COLO668 (cell line): Measurements from ENCODE around the gene TGFBI.

Source experiments
- DNase-seq: peaks from one replicate; lab custom pipeline; 2025; ENCODE audit not compliant: unreplicated experiment; lab: John Stamatoyannopoulos, UW

Gene TGFBI

DNA sequence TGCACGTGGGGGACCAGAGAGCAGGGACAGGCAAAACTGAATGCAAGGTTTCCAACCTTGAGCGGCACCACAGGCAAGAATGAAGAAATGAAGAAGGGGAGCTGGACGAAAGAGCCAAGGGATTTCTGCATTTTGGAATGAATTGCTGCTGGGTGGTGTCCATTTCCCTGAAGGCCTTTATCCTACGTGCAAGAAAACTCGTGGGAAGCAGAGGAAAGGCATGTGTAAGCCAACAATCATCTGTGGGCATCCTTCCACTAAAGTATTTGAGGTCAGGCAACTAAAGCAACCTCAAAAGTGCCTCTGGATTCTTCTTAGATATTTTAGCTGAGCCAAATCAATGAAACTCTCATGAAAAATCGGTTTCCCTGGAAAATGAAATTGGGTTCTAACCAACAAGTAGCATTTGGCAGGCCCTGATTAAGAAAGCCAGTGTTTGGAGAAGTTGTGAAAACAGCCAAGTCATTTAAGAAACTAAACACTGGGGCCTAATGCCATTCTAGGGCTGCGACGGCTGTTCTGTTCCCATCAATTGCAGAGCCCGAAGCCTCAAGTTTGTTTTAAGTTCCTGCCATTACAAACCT is 4.7 kb upstream of the TGFBI start:
- DNase-seq: no peak

DNA sequence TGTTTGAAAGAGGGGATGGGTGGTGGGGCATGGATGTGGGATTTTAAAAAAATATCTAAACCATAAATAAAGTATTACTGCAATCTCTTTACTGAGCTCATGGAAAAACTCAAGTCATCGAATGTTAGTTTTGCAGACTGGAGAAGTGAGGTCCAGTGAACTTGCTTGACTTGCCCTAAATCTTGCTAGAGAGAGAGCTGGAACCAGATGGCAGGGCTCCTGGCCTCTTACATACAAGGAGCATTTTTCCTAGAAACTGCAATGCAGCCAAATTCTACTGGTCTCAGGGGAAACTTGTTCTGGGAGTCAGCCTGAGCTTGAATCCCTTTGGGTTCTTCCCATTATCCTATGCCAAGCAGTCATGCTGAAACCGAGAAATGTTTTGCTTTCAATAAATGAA is 2.9 kb upstream of the TGFBI start:
- no peak for DNase-seq

DNA sequence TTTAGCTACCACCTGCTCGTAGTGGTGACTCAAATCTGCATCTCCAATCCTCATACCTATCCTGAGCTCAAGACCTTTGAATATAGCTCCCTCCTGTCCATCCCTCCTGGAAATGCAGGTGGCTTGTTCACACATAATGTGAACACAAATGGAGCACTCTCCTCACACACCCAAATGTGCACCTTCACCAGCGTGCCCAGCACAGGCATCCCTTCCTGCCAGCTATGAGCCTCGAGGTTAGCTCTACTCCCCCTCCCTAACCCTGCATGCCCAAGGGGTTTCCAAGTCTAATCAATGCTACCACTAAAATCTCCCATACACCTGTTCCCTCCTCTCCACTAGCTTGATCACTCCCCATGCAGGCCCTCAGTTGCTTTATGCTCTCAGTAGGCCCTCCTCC is 2.2 kb upstream of the TGFBI start:
- no peak for DNase-seq

DNA sequence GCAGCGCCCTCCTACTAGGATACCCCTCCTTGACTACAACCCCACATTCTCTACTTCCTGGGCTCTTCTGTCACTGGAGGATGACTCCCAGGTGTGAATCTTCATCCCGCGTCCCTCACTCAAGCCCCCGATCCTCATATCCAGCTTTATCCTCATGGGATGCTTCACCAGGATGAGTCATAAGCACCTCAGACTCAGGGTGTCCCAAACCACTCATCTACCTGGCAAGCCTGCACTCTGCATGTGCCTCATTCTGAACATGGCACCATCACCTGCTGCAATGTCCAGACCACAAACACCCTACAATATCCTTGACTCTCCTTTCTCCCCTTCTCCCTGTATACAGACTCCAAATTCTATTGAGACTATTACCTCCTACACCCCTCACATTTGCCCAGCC is 1.5 kb upstream of the TGFBI start:
- DNase-seq: no peak

DNA sequence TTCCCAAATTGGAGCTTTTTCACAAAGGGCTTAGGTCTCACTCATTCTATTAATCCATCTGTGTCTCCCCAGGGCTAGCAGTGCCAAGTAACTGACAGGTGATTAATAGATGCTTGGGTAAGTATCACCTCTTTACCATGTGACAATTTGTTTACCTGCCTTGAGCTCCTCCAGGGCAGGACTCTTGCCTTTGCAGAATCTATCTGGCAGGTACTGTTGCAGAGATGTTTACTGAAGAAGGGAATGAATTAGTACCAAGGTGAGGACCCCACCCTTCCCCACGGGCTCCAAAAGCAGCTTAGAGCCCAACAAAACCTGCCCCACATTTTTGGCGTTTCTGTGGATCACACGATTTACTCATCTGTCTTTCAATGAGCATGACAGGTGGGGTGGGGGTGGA is 698 bp upstream of the TGFBI start:
- DNase-seq: no peak

DNA sequence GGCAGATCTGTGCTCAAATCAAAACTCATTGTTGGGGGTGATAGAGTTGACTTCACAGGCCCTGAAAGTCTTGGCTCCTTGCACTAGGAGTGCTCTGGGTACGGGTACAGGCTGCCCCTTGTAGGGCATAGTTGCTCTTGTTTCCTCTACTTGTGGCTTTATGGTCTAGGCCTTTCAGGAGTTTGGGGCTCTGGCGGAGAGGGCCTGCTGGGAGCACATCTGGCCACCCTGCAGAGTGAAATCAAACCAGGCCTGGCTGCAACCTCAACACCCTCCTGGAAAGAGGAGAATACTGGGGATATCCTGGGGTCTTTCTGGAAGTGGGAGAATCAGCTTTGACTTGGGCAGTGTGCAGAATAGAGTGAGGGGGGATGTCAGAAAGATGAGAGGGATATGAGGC is 1.5 kb downstream of the TGFBI start:
- DNase-seq: no peak

DNA sequence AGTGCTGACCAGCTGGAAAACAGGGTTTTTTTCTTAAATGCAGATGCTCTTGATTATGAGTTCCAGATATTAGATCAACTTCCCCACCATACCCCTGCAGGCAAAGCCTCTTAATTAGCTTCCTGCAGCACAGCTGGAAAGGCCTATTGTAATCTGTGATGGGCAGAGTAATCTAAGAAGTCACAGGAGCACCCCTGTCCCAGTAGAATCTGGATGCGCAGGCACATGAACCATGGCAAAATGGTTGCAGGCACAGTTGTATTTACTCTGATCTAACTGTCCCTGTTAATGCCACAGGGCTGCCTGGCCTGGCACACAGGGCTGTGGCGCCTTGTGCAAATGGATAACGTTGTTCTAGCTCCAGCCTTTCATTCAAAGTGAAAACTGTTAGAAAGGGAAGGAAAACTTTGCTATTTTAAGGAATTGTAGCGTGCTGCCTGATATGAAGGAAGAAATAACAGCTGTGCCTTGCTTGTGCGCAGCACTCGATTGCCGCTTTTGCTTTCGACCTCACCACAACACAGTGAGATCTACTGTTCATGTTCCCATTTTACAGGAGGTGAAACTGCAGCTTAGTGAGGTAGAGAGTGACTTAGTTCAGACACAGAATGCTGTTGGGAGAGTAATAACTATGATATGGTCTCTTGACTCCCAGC is 2.3 kb downstream of the TGFBI start:
- DNase-seq: no peak

DNA sequence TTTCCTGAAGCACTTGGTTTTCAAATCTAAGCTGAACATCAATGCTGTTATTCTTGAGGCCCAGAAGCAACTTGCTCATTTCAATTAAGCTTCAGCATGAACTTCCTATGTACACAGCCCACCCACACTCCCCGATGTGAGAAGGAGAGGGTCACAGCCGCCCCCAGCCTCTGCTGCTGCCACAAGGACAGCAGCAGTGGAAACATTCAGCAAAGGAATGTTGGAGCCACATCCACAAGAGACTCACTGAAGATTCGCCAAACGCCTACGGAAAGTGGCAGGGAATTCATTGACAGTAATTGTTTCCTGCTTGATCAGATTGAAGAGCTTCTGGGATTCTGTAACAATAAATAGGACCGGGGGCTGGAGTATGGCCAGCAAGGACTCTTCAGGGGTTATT is 2.9 kb downstream of the TGFBI start:
- DNase-seq: no peak

DNA sequence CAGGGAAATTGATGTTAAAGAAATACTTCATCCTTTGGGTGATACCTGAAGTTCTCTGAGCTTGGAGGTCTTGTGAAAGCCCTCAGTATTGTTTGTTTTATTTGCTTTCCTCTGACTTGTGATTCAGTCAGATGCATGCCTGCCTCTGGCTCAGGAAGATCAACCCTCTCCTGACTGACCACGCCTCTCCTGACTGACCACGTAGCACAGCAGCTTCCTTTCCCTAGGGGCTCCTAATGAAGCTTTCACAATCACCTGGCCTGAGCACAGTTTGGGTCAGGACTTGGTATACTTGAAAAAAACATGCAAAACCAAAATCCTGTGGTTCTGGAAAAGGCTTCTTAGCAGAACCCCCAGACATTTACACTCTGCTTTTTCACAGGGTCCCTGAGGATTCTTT is 3.8 kb downstream of the TGFBI start:
- DNase-seq: no peak

DNA sequence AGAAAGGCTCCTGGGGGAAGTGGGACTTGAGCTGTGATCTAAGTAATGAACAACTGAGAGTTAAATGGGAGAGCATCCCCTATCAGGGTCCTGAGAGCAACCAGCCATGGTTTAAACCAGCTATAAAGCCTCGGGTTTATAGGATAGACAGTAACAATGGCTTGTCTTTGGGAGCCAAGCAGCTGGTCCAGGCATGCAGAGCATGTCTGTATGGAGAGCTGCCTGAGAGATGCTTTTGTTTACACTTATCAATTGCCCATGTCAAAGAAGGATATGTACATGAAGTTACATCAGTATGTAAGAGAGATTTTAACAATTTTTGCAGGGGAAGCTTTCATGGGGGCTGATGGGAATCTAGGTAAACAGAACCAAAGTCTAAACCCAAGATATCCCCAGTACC is 4.4 kb downstream of the TGFBI start:
- peak; percentile 20 for DNase-seq

DNA sequence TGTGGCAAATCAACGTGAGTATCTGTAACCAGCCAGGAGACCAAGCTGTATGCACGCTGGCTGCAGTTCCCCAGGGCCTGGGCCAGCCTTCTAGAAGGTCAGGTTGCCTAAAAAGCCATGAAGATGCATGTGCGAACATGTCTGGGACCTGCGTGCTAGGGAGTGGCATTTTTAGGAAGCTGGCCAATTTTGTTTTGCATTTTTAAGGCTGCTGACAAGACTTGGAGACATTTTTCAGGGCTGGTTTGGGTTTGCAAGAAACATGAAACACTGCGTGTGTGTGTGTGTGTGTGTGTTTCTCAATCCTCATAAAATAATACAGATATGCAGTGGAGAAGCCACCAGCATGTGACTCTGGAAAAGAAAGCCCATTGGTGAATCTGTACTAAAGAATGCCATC is 5.1 kb downstream of the TGFBI start:
- DNase-seq: no peak

DNA sequence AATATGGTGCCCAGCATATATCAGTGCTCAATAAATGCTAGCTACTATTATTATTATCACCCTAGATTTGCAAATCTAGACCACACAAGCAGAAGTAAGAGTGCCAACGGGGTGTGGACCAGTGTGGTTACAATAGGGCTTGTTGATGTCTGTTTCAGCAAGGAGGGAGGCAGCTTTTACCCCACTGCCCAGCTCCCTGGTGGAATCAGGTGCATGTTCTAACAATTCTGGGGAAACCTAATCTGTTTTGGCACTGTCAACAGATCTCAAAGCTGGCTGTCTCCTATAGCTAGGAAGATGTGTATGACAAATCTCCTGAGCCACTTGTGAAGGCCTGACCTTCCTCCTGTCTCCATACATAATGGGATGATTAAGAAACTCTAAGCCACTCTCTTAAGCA is 5.7 kb downstream of the TGFBI start:
- no peak for DNase-seq

DNA sequence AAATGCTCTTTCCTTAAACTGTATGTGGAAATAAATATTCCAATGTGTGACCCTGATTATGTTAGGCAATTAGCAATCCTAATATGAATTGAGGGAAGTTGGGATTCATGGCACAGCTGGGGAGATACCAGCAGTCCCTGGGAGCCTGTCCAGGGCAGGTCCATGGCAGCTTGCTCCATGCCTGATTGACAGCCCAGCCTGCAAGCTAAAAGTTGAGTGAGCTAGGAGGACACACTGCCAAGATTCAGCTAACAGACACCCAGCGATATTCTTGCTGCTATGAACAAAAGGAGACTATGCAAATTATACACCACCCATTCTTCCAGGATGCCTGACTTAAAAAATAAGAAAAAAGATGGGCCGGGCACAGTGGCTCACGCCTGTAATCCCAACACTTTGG is 6.2 kb downstream of the TGFBI start:
- no peak for DNase-seq

DNA sequence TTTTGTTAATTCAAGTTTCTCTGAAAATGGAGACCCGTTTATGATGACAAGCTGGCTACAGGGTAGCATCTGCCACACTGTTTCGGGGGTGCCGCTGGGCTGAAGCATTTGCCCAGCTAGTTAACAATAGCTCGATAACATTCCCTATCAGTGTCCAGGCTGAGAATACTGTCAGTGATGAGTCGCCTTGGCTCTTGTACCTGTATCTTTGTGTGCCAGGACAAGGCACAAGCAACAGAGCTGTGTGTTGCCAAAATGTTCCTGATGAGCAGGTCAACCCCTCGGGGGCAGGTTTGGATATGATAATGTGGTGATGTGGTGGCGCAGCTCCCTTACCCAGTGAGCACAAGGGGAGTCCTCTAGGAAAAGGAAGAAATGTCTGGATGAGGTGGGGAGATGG is 7.0 kb downstream of the TGFBI start:
- DNase-seq: no peak

DNA sequence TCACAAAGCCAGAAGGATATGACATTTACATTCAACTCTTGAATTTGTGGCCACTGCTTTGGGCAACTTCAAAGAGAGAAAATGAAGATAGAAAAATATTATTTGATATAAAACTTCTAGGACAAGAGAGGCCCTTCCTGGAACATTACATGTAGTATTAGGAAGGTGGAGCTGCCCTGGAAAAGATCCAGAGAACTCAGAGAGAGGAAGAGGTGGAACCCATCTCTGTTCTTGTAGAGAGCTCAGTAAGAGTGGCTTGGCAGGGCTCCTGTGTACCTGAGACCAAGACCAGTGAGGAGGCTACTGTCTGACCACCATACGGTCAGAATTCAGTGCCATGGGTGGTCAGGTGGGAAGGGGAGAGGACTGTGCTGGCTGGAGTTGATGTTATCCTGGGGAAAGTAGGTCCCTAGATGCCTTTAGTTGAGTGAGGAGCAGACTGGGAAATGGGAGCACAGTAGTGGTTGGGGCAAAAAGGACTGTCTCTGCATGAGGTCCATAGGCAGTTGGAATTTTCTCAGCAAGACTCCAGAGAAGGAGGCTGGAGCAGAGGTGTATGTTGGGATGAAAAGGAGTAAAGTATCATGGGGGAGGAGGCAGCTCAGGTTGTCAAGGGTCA is 7.6 kb downstream of the TGFBI start:
- no peak for DNase-seq

DNA sequence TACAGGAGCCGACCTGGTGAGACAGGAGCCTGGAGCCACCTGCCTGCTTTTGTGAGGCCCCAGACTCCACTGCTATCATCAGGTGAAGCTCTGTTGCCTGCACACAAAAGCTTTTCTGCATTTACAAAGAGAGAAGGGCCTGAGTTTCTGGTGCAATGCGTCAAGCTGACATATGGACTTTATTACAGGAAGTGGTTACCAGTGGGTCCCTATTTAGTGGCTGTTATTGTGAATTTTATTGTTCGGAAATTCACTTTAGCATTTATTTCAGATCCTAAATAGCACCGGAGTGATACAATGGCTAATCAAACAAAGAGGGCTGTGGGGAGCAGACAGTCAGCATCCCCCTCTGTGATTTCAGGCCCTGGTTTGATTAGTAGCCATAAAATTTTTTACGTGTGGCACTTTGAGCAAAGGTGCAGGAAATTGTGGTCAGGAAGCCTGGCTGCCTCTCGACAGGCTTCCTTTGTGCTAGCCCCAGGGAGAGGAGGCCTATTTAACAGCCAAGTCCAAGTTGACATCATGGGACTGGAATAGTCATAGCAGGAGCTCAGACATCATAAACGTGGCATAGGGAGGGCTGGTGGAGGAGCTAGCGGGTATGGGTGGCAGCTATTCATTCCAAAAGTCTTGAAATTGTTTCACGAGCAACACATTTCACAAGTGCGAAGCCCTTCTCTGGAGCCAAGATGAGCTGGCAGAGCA is 8.4 kb downstream of the TGFBI start:
- peak; percentile 70 for DNase-seq

DNA sequence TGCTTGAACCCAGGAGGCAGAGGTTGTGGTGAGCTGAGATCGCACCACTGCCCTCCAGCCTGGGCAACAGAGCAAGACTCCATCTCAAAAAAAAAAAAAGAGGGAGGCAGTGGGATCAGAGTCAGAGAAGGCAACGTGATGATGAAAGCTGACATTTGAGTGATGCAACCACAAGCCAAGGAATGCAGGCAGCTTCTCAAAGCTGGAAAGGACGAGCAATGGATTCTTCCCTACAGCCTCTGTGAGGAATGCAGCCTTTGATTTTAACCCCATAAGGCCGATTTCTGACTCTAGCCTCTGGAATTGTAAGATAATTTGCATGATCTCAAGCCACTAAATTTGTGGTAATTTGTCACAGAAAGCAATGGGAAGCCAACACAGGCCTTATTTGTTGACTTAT is 9.8 kb downstream of the TGFBI start:
- no peak for DNase-seq

DNA sequence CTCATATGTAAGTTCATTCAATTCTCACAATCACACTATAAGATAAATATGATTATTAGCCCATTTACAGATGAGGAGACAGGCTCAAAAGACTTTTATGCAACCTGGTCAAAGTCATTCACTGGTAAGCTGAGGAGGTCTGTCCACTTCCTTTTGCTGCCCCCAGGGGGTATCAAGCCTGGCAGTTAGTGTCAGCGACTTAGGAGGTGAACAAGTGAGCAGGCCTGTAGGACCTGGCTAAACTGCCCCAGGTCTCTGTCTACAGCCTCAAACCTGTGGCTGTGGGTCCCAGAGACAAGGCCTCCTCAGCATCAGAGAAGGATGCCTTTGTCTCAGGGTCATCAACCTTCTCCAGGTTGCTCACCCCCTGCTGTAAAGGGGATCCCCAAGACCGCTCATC is 10.4 kb downstream of the TGFBI start:
- no peak for DNase-seq

DNA sequence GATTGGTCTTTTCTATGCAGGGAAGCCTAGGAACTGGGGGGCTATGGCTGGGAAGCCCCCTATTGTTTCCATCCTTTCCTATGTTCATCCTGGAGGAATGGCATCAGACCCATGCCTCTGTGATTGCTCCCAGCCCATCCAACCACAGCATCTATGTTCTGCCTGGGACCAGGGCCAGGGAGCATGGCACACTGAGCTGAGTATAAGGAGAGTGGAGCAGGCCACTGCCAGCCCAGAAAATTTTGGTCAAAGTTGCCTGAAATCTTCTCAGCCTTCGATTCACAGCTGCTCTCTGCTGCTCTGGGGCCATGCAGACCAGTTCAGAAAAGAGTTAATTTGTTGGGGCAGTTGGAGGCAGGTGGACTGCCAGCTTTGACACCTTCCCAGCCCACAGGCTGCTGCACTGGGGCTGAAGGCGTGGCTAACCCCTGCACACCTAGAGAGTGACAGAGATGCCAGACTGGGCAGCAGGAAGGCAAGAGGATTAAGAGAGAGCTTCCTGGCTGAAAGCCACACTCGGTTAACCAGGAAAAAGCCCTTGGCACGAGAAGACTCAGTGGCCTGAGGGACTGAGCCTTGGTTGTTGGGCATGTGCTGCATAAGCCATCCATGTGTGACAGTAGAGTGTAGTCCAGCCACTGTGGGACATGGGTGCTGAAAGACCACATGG is 12.1 kb downstream of the TGFBI start:
- peak; percentile 5 for DNase-seq

DNA sequence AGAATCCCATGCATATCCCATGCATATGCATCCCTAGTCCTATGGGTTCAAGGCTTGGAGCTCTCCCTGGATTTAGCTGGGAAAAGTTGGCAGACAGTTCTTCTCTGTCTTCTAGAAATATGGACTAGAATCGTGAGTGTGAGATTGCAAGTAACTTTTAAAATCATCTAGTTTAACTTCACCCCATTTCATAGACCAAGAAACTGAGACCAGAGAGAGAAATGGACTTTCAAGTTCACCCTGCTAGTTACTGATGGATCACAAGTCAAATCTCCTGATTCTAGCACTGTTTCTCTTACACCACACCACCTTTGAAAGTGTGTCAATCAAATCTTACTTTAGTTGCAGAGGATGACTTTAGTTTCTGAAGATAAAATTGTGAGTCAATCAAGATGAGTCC is 13.4 kb downstream of the TGFBI start:
- DNase-seq: no peak

DNA sequence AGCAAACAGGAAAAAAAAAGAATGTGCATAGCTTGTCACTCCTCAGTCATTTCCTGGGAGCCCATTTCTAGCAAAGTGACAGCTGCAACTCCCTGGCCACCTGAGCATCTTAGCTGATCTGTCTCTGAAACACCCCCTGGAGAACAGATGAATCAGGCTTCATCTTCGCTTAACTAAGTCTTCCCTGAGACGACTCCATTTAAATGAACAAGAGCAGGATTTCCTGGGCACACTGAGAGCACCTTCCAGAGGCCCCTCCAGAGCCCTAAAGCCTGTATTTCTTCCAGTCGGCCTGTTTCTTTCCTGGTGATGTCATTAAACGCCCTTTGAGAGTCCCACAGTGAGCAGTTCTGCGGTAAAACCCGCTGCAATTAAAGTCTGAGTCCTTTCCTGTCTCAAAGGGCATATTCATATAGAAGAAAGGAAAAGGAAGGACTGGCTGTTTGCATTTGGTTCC is 13.9 kb downstream of the TGFBI start:
- no peak for DNase-seq

DNA sequence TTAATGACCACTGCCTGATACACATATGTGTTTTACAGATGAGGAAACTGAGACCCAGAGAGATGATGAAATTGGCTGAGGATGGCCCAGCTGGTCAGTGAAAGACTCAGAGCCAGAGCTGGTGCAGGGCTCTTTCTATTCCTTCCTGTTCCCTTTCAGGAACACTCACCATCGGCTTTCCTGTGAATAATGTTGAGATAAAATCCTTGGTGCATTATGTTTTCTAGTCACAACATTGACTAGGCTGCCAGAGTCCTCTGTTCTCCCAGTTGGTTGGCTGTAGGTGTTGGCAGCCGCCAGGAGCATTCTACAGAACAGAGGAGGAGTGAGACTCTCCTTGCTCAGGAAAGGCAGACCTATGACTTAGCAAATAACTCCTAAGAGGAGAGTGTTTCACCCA is 14.8 kb downstream of the TGFBI start:
- DNase-seq: no peak
